Hypothalamus (tissue), 51 donors: ENCODE results near the gene ARHGAP35.
"Not testable (repeated sequence)": the region's sequence is repeated elsewhere in the genome, so short reads cannot be mapped to it uniquely, and the experiment has no call there.

Experiments
- DNase-seq, 51 donors: peaks; one replicate each; lab custom pipeline; 2025; lab: John Stamatoyannopoulos, UW

Gene ARHGAP35

DNA sequence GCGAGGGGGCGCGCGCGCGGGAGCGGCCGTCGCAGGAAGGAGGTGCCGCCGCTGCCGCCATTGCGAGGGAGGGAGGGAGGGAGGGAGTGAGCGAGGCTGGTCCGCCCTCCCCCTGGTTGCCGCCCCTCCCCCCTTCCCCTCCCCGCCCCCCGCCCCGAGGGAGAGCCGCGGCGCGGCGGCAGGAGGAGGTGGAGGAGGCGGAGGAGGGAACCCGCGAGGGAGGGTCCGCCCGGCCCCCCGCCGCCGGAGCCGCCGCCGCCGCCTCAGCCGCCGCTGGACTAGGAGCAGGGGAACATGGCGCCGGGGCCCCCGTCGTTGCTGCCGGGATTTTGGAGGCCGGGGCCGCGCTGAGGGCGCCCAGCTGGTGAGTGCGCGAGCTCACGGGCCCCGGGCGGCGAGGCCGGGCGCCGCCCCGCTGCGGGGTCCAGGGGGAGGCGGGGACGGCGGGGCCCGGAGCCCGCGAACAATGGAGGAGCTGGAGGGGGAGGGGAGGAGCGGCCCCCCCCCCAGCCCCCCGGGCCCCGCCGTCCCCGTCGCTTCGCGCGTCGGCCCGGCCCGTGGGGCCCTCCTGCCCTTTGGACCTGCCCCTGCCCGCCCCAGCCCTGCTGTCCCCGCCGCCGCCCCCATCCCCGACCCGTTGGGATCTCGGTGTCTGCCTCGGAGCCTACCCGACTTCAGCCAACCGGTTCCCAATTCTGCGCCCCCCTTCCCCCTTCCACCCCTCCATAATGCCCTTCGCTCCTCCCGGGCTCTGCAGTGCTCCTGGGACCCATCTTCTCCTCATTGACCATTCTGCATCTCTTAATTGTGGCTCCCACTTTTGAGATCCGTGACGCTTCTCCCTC lies at the start of gene ARHGAP35:
ARHGAP35 (plus strand) TSS at position 152 of the 845 bp plus-strand sequence. CDS start 57,679 bp downstream, outside the sequence.
- peak in 16 of 51 donors; percentile 28 to 93 (median 74) for DNase-seq

DNA sequence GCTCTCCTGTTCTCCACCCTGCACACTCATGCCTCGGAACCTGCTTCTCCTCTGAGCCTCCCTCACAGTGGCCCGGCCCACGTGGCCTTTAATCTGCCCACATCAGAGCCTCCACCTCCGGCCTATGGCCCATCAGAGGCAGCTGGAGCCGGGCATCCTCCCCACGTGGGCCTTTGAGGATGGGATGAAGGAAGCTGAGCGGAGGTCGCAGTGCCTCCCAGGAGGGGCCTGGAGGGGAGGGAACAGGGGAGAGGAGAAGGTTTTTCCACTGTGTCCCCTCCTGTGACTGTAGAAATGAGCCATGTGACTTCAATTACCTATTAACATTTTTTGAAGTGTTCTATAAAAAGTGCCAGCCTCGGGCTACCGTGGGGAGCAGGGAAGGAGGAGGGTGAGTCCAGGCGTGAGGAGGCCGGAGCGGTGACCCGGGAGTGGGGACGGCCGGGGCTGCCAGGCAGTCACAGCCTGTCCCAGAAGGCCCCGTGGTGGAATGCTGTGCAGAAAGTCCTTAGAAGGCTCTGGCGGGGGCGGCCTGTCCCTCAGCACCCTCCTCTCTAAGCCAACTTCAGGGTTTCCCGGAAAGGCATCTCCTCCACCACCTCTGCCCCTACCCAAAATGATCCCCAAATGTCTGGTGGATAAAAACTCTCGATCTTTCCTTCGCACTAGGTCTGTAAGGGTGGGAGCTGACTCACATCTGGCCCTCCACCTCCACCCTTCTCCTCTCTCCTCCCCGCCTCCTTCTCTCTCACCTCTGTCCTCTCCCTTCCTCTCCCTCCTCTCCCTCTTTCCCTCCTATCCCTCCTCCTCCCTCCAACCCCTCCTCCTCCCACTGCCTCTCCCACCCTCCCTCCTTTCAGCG lies 47.6 kb upstream of the ARHGAP35 start:
- peak in 1 of 51 donors; percentile 9 for DNase-seq

DNA sequence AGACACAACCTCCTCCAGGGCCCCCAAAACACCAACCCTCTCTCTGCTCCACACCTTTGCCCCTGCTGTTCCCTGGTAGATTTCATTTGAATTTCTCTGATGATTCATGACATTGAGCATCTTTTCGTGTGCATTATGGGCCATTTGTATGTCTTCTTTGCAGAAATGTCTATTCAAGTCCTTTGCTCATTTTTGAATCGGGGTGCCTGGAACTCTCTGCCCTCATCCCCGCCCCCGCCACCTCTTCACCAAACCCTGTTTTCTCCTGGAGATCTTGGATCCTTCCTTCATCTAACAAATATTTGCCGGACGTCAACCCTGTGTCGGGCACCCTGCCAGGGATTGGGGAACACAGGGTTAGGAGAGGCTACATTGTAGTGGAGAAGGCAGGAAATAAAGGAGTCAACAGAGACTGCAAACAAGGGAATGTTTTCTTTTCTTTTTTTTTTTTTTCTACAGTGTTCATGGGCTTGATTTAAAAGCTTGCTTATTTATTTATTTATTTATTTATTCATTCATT lies 46.9 kb upstream of the ARHGAP35 start:
- DNase-seq, result peak in 5 of 51 donors; percentile 2 to 34 (median 17)

DNA sequence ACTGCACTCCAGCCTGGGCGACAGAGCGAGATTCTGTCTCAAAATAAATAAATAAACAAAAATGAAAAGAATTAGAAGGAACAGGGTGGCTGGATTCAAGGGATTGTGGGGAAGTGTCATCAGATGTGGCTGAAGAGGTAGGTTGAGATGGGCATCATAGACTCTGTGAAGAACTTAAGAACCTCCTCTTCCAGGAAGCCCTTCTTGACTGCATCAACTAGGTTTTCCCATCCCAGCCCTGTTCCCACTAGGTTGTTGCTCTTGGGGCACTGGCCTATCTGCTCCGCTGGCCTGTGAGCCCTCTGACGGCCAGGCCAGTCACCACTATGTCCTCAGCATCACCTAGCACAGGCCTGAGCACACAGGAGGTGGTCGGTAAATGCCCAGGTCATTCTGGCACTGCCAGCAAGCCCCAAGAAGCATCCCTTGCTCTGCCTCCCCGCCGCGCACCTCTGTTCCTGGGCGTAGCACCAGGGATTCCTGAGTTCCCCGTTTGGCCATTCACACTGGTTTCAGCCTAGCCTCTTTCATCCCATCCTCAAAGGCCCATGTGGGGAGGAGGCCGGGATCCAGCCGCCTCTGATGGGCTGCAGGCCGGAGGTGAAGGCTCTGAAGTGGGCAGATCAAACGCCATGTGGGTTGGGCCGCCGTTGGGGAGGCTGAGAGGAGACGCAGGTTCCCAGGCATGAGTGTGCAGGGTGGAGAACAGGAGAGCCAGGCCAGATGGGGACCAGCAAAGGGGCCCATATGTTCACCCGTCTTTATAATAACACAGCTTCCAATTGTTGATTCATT lies 44.8 kb upstream of the ARHGAP35 start:
- DNase-seq, result no peak

DNA sequence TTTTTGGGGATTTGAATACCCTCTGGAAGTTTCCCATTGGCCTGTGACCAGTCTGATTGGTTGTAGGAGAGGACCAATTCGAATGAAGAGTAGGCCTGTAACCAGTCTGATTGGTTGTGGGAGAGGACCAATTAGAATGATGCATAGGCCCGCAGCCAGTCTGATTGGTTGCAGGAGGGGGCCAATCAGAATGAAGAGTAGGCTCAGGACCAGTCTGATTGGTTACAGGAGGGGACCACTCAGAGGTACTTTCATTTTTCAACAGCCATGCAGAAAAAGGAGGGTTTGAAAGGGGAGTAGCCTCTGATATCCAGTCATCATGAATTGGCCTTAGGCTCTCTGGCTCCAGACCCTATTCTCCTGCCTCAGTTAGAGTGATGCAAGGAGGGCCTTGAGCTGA lies 42.0 kb upstream of the ARHGAP35 start:
- DNase-seq, result no peak

DNA sequence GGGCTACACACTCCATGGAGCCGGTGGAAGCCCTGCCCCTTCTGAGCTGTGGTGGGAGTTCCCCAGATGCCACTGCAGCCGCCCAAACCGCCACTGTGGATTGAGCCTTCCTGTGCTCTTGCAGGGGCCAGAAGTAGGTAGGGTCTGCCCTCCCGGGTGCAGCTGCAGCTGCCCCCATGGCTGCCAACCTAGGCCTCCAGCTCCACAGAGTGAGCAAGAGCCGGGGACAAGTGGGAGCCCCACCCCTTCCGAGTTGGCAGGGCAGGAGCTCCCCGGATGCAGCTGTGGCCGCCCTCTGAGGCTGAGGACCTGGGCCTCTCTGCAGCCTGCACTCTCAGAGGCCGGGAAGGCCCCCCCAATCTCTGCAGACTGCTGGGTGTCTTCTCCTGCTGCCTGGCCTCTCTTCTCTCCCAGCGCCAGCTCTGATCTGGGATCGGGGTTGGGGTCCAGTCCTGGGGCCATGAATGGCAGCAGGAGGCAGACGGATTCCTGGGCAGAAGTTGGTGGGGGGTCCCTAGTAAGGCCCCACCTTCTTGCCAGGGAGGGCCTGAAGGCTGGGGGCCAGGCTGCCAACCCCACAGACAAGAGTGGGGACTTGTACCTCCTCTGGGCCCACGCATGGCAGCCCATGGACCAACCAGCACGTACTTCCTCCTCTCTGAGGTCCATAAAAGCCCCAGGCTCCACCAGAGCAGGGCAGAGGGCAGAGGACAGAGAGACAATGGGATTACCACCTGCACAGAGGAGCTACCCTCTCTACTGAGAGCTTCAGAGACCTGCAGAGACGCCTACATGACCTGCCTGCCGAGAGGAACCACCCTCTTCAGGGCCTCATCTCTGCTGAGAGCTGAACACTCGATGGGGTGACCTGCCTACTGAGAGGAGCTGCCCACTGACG lies 39.0 kb upstream of the ARHGAP35 start:
- no peak for DNase-seq

DNA sequence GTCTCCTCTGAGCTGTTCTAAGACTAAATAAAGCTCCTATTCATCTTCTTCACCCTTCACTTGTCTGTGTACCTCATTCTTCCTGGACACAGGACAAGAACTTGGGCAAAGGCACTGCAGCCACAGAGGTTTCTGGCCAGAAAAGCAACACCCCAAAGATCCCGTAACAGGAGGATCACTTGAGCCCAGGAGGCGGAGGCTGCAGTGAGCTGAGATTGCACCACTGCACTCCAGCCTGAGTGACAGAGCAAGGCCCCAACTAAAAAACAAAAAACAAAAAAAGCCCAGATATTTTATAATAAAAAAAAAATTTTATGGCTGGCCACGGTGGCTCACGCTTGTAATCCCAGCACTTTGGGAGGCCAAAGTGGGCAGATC lies 38.4 kb upstream of the ARHGAP35 start:
- DNase-seq, result not testable (repeated sequence)

DNA sequence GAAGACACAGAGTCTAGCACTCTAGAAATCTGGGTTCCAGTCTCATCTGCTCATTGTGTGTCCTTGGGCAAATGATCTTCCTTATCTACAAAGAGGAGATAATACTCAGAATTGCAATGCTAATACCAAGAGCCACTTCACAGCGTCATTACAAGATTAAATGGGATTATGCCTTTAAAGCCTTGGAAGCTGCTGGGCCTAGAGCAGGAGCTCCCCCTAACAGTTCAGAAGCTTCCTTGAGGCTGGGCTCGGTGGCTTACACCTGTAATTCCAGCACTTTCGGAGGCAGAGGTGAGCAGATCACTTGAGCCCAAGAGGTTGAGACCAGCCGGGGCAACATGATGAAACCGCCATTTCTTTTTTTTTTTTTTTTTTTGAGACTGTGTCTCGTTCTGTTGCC lies 37.7 kb upstream of the ARHGAP35 start:
- no peak for DNase-seq

DNA sequence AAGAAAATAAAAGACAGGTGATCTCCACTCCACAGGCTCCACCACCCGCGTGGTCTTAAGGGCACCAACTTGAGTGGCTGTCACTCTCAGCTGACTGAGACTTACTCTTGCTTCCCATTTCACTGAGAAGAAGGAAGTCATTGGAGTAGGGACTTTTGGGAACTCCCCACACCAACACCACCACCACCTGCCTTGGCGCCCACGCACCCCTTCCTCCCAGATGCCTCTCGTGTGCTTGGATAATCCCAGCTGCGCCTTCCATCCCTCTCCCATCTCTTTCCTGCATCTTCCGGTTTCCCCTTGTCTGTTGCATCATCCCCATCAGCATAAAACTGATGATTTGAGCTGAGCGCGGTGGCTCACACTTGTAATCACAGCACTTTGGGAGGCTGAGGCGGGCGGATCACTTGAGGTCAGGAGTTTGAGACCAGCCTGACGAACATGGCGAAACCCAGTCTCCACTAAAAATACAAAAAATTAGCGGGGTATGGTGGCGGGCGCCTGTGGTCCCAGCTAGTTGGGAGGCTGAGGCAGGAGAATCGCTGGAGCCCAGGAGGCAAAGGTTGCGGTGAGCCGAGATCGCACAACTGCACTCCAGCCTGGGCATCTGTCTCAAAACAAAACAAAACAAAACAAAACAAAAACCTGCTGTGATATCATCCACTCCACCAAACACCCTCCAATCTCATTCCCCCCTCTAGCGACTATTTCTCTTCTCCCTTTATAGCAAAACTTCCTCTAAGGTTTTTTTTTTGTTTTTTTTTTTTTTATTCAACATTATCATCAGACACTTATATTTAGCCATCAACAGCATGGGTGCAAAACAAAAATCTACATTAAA lies 35.7 kb upstream of the ARHGAP35 start:
- peak in 2 of 51 donors; percentile 1 to 13 for DNase-seq

DNA sequence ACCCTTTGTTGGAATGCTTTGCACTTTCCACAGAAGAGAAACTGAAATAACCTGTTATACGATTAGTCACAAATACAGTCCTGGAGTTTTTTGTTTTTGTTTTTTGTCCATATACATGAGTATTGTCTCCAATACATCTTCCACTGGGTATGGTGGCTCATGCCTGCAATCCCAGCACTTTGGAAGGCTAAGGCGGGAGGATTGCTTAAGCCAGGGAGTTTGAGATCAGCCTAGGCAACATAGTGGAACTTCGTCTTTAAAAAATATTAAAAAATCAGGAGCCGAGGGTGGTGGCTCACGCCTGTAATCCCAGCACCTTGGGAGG lies 35.1 kb upstream of the ARHGAP35 start:
- no peak for DNase-seq

DNA sequence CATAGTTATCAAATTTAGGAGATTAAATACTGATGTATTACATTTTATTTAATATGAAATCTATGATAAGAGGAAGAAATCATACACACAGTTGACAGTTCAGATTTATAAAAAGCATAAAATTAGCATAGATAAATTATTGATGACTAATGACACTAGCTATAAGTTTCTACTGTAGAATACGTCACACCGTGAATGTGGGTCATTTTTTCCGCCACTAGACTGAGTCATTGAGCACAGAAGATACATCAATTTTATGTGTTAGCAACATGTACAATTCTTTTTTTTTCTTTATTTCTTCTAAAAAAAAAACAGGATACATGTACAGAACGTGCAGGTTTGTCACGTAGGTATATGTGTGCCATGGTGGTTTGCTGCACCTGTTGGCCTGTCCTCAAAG lies 32.3 kb upstream of the ARHGAP35 start:
- no peak for DNase-seq

DNA sequence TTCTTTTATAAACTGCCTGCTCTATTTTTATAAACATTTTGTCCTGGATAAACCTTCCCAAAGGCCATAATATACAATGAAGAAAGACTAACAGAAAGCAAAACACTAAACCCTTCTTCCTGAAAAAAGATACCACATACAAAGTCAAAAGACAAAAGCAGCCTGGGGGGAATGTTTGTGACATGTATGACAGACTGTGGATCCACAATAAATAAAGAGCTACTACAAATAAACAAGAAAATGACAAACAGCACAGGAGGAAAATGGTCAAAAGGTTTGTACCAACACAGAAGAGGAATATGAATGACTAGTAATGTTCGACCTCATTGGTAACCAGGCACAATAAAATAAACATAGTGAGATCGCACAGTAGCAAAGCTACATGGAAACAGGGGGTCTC lies 29.9 kb upstream of the ARHGAP35 start:
- no peak for DNase-seq

DNA sequence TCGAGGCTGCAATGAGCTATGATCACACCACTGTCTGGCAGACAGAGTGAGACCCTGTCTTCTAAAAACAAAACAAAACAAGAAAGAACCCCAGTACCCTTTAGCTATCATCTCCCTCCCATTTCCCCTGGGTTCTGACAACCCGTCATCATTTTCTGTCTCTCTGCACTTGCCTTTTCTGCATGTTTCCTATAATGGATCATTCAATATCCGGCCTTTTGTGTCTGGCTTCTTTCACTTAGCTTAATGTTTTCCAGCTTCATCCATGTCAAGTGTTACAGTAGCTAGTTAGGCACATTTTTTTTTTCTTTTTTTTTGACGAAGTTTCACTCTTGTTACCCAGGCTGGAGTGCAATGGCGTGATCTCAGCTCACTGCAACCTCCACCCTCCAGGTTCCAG lies 26.7 kb upstream of the ARHGAP35 start:
- DNase-seq, result no peak

DNA sequence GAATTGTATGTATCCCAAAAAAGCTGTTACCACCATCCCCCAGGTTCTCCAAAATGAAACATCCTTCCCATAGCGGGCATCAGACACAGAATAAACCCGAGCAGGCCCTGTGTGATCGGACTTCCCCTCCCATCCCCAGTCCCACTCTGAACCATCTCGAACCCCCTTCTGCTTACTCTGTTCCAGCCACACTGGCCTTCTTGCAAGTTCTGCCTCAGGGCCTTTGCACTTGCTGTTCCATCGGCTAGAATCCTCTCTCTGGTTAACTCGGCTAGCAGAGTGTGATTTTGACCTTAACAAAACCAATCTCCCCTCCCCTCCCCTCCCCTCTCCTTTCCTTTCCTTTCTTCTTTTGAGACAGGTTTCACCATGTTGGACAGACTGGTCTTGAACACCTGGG lies 25.8 kb upstream of the ARHGAP35 start:
- DNase-seq, result no peak

DNA sequence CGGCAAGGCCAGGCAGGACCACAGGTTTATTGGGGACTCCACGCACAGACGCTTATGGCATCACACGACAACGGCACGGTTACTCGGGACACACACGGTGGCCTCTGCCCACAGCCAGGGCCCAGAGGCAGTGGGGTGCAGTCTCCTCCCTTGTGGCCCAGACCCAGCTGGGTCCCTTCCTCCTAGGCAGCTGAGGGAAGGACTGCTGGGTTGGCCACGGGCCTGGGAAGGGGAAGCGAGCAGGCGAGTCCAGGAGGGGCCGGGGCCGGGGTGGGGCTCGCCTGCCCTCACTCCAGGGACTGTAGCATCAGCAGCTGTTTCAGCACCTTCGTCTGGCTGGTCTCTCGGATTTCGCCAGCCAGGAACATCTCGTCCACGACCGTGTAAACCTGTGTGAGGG lies 22.6 kb upstream of the ARHGAP35 start:
- DNase-seq, result no peak

DNA sequence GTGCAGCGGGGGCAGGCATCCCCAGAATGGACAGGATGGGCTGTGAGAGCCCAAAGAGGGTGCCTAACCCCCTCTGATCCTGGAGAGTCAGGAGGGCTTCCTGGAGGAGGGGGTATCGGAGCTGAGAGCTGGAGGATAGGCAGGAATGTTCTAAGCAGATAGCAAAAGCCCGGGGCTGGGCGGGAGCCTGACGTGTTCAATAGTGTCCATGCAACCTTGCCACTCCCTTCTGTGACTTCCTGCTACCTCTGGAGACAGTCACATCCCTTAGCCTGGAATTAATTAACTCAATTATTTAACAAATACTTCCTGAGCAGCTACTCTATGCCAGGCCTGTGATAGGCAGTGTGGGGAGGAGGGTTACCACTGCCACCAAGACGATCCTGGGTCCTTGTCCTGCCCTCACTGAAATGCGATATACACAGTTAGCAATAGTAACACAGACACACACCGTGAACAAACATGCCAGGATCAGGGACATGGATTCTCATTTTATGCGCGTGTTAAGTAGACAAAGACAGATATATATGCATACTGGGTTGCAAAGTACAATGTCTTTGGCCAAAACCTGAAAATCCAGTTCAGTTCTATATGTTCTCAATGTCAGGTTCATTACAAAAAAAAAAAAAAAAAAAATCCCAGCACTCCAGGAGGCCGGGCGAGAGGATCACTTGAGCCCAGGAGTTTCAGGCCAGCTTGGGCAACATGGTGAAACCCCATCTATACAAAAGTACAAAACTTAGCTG lies 20.9 kb upstream of the ARHGAP35 start:
- no peak for DNase-seq

DNA sequence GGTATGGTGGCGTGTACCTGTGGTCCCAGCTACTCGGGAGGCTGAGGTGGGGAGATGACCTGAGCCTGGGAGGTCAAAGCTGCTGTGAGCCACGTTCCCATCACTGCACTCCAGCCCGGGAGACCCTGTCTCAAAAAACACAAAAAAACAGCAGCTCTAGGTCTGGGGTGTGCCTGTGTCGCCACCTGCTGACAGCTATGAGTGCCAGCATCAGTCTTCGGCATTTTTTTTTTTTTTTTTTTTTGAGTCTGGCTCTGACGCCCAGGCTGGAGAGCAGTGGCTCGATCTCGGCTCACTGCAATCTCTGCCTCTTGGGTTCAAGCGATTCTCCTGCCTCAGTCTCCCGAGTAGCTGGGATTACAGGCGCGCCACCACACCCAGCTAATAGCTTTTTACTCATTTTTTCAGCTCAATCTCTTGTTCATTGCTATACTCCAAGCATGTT lies 20.3 kb upstream of the ARHGAP35 start:
- DNase-seq, result peak in 23 of 51 donors; percentile 4 to 59 (median 27)
